ENCODE measurements around the gene CAPZB.

Gene CAPZB

GRCh38 chr1:19447550-19447949 lies 37.8 kb downstream of the CAPZB start:
- FAIRE-seq, result no peak

- FAIRE-seq, result no peak
Measured at GRCh38 chr1:19445417-19446342, 39.7 kb downstream of the CAPZB start.

GRCh38 chr1:19444296-19445021 lies 40.9 kb downstream of the CAPZB start:
- no peak for FAIRE-seq

- FAIRE-seq, result no peak
Measured at GRCh38 chr1:19443326-19443725, 42.0 kb downstream of the CAPZB start.

- no peak for FAIRE-seq
Measured at GRCh38 chr1:19442154-19443096, 42.9 kb downstream of the CAPZB start.

GRCh38 chr1:19441048-19441780 lies 44.1 kb downstream of the CAPZB start:
- no peak for FAIRE-seq

GRCh38 chr1:19439464-19440171 lies 45.7 kb downstream of the CAPZB start:
- FAIRE-seq, result no peak

- FAIRE-seq, result no peak
Measured at GRCh38 chr1:19438516-19439195, 46.7 kb downstream of the CAPZB start.

- no peak for FAIRE-seq
Measured at GRCh38 chr1:19437891-19438294, 47.4 kb downstream of the CAPZB start.

- FAIRE-seq, result no peak
Measured at GRCh38 chr1:19436716-19437476, 48.4 kb downstream of the CAPZB start.

- FAIRE-seq, result no peak
Measured at GRCh38 chr1:19435851-19436455, 49.4 kb downstream of the CAPZB start.

GRCh38 chr1:19435181-19435580 lies 50.2 kb downstream of the CAPZB start:
- no peak for FAIRE-seq

- FAIRE-seq, result no peak
Measured at GRCh38 chr1:19433719-19433998, 51.7 kb downstream of the CAPZB start.

- FAIRE-seq, result no peak
Measured at GRCh38 chr1:19432943-19433718, 52.2 kb downstream of the CAPZB start.

GRCh38 chr1:19430121-19431068 lies 54.9 kb downstream of the CAPZB start:
- FAIRE-seq, result no peak

- no peak for FAIRE-seq
Measured at GRCh38 chr1:19429611-19430010, 55.7 kb downstream of the CAPZB start.

GRCh38 chr1:19427087-19427781 lies 58.1 kb downstream of the CAPZB start:
- FAIRE-seq, result no peak
